HUES64 (cell line): ENCODE results near the gene CNTF.

Experiments used
- H3K27ac ChIP-seq: 2 replicates; pipeline ENCODE4 v1.7.0; 2013; ENCODE audit warnings: low read depth, low read length, inconsistent platforms
- H3K27me3 ChIP-seq: 2 replicates; pipeline ENCODE4 v1.6.1; 2013; ENCODE audit warnings: mild to moderate bottlenecking, low read length; ENCODE audit not compliant: insufficient read depth
- H3K36me3 ChIP-seq: 2 replicates; pipeline ENCODE4 v1.6.1; 2013; ENCODE audit warnings: mild to moderate bottlenecking, low read length; ENCODE audit not compliant: insufficient read depth
- H3K4me1 ChIP-seq: 2 replicates; pipeline ENCODE4 v1.6.1; 2013; ENCODE audit warnings: mild to moderate bottlenecking, low read length, moderate library complexity; ENCODE audit not compliant: insufficient read depth
- H3K4me3 ChIP-seq: 2 replicates; pipeline ENCODE4 v1.5.1; 2013; ENCODE audit warnings: mild to moderate bottlenecking, low read length, moderate library complexity
- H3K9ac ChIP-seq: 2 replicates; pipeline ENCODE4 v1.6.1; 2013; ENCODE audit warnings: mild to moderate bottlenecking, low read depth, low read length
- H3K9me3 ChIP-seq: 2 replicates; pipeline ENCODE4 v1.6.1; 2013; ENCODE audit warnings: low read depth, low read length; ENCODE audit not compliant: insufficient read depth
- WGBS: fragments of 150-250, 120-280 bp; methylation state at CpG from one replicate; pipeline ENCODE4 v1.1.7; 2013; ENCODE audit warnings: missing lambda C conversion rate; 5-methylcytosine and 5-hydroxymethylcytosine counted together

CNTF gene

GRCh38 chr11:58628446-58628845, 6.0 kb downstream of the CNTF start:
- no peaks in the 10 kb centered on the region for H3K27me3 ChIP-seq
- peaks cover 26% of the 10 kb centered on the region for H3K36me3 ChIP-seq
- H3K4me3 ChIP-seq: no peak overlapping the region
- H3K9me3 ChIP-seq: no peaks in the 10 kb centered on the region
- H3K9ac ChIP-seq: no peak overlapping the region
- H3K27ac ChIP-seq: no peak overlapping the region
- peaks cover 16% of the 10 kb centered on the region; the same call in 1 of the 2 replicates for H3K4me1 ChIP-seq
- 95% methylated on average over 1 of the region's 3 CpGs for WGBS

GRCh38 chr11:58629857-58630256, 7.4 kb downstream of the CNTF start:
- no peaks in the 10 kb centered on the region for H3K9me3 ChIP-seq
- peaks cover 12% of the 10 kb centered on the region for H3K36me3 ChIP-seq
- H3K4me3 ChIP-seq: no peak overlapping the region
- WGBS: 54% methylated on average over 2 of the region's 2 CpGs
- peaks cover 9% of the 10 kb centered on the region; the same call in 1 of the 2 replicates for H3K4me1 ChIP-seq
- no peak overlapping the region for H3K27ac ChIP-seq
- H3K27me3 ChIP-seq: no peaks in the 10 kb centered on the region
- H3K9ac ChIP-seq: no peak overlapping the region

GRCh38 chr11:58631378-58631777, 8.9 kb downstream of the CNTF start:
- WGBS: 93% methylated on average over 3 of the region's 3 CpGs
- Histone ChIP-seq H3K27me3 (no peaks in the 10 kb centered on the region), H3K27ac (no peak overlapping the region), H3K9ac (no peak overlapping the region), H3K4me1 (peaks cover 9% of the 10 kb centered on the region; the same call in 1 of the 2 replicates), H3K9me3 (no peaks in the 10 kb centered on the region), H3K36me3 (no peaks in the 10 kb centered on the region; the same call in 1 of the 2 replicates), H3K4me3 (no peak overlapping the region)

- WGBS: 96% methylated on average over 1 of the region's 1 CpG
- Histone ChIP-seq H3K9ac (no peak overlapping the region), H3K36me3 (no peaks in the 10 kb centered on the region), H3K27me3 (no peaks in the 10 kb centered on the region), H3K4me1 (peaks cover 9% of the 10 kb centered on the region; the same call in 1 of the 2 replicates), H3K9me3 (no peaks in the 10 kb centered on the region), H3K4me3 (no peak overlapping the region), H3K27ac (no peak overlapping the region)
Observed at GRCh38 chr11:58632510-58632909, 10.0 kb downstream of the CNTF start.

GRCh38 chr11:58636587-58636986, 14.1 kb downstream of the CNTF start:
- 67% methylated on average over 3 of the region's 3 CpGs for WGBS
- Histone ChIP-seq H3K36me3 (no peaks in the 10 kb centered on the region), H3K9ac (no peak overlapping the region), H3K27ac (no peak overlapping the region), H3K4me1 (peaks cover 9% of the 10 kb centered on the region; the same call in 1 of the 2 replicates), H3K27me3 (no peaks in the 10 kb centered on the region), H3K4me3 (no peak overlapping the region), H3K9me3 (no peaks in the 10 kb centered on the region)

- Histone ChIP-seq H3K36me3 (no peaks in the 10 kb centered on the region), H3K9me3 (no peaks in the 10 kb centered on the region), H3K4me1 (peaks cover 9% of the 10 kb centered on the region; the same call in 1 of the 2 replicates), H3K9ac (no peak overlapping the region), H3K27me3 (no peaks in the 10 kb centered on the region), H3K4me3 (no peak overlapping the region), H3K27ac (no peak overlapping the region)
- 86% methylated on average over 1 of the region's 2 CpGs for WGBS
Observed at GRCh38 chr11:58637371-58637770, 14.9 kb downstream of the CNTF start.

GRCh38 chr11:58639103-58639502, 16.6 kb downstream of the CNTF start:
- no peaks in the 10 kb centered on the region for H3K36me3 ChIP-seq
- no peaks in the 10 kb centered on the region for H3K9me3 ChIP-seq
- no peak overlapping the region for H3K4me3 ChIP-seq
- 86% methylated on average over 6 of the region's 6 CpGs for WGBS
- H3K9ac ChIP-seq: no peak overlapping the region
- H3K27ac ChIP-seq: no peak overlapping the region
- H3K4me1 ChIP-seq: no peaks in the 10 kb centered on the region
- no peaks in the 10 kb centered on the region for H3K27me3 ChIP-seq

- H3K27ac ChIP-seq: no peak overlapping the region
Observed at GRCh38 chr11:58639669-58640068, 17.2 kb downstream of the CNTF start.

GRCh38 chr11:58640386-58641023, 18.0 kb downstream of the CNTF start:
- Histone ChIP-seq H3K4me1 (no peaks in the 10 kb centered on the region), H3K36me3 (no peaks in the 10 kb centered on the region), H3K27ac (no peak overlapping the region), H3K9ac (no peak overlapping the region), H3K27me3 (no peaks in the 10 kb centered on the region), H3K4me3 (no peak overlapping the region), H3K9me3 (peaks cover 10% of the 10 kb centered on the region; the same call in 1 of the 2 replicates)
- WGBS: 64% methylated on average over 1 of the region's 1 CpG

More at GRCh38 chr11:58639669-58640068, 17.2 kb downstream of the CNTF start:
- Histone ChIP-seq H3K9ac (no peak overlapping the region), H3K27me3 (no peaks in the 10 kb centered on the region), H3K4me3 (no peak overlapping the region), H3K36me3 (no peaks in the 10 kb centered on the region), H3K4me1 (no peaks in the 10 kb centered on the region), H3K9me3 (0 out of 2 replicates have a peak, but pooled peaks cover 3% of the 10 kb centered on the region)
- 76% methylated on average over 2 of the region's 2 CpGs for WGBS

- Histone ChIP-seq H3K4me3 (no peak overlapping the region), H3K4me1 (no peaks in the 10 kb centered on the region), H3K27me3 (no peaks in the 10 kb centered on the region), H3K27ac (no peak overlapping the region), H3K9me3 (peaks cover 17% of the 10 kb centered on the region; the same call in 1 of the 2 replicates), H3K36me3 (no peaks in the 10 kb centered on the region), H3K9ac (no peak overlapping the region)
- 92% methylated on average over 2 of the region's 3 CpGs for WGBS
Observed at GRCh38 chr11:58641341-58641740, 18.9 kb downstream of the CNTF start.

GRCh38 chr11:58641803-58642581, 19.5 kb downstream of the CNTF start:
- no peaks in the 10 kb centered on the region for H3K27me3 ChIP-seq
- no peak overlapping the region for H3K4me3 ChIP-seq
- H3K9ac ChIP-seq: no peak overlapping the region
- no peak overlapping the region for H3K27ac ChIP-seq
- 86% methylated on average over 7 of the region's 7 CpGs for WGBS
- H3K9me3 ChIP-seq: peaks cover 20% of the 10 kb centered on the region; the same call in 1 of the 2 replicates
- H3K36me3 ChIP-seq: no peaks in the 10 kb centered on the region
- H3K4me1 ChIP-seq: no peaks in the 10 kb centered on the region
